ENCODE results near the gene PCCB.

DNA sequence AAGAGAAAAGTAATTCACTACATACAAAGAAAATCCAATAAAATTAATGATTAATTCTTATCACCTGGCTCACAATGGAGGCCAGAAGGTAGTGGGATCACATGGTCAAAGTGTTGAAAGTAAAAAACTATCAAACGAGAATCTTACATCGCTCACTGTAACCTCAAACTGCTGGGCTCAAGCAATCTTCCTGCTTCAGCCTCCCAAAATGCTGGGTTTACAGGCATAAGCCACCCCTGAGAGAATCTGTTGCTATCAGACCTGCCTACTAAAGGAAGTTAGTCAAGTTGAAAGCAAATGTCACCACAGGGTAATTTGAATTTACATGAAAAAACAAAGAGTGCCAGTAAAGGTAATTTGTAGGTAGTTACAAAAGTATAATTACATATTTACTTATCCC lies 103.3 kb downstream of the PCCB start:
- TF ChIP-seq, protein P1, sequence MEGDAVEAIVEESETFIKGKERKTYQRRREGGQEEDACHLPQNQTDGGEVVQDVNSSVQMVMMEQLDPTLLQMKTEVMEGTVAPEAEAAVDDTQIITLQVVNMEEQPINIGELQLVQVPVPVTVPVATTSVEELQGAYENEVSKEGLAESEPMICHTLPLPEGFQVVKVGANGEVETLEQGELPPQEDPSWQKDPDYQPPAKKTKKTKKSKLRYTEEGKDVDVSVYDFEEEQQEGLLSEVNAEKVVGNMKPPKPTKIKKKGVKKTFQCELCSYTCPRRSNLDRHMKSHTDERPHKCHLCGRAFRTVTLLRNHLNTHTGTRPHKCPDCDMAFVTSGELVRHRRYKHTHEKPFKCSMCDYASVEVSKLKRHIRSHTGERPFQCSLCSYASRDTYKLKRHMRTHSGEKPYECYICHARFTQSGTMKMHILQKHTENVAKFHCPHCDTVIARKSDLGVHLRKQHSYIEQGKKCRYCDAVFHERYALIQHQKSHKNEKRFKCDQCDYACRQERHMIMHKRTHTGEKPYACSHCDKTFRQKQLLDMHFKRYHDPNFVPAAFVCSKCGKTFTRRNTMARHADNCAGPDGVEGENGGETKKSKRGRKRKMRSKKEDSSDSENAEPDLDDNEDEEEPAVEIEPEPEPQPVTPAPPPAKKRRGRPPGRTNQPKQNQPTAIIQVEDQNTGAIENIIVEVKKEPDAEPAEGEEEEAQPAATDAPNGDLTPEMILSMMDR (IDR thresholded peaks at IDR 0.05) = no peak
- TF ChIP-seq ZFX (IDR thresholded peaks at IDR 0.05; ENCODE audit: borderline replicate concordance) = no peak

Data from 22Rv1 (cell line).